Tibial nerve (tissue), 4 donors: ENCODE results near the gene PTPRF.

ENCODE experiments used
- CTCF ChIP-seq, 5 experiments: fragments of 200-600 bp in 3 of 5; fragments of 450-650 bp in 2 of 5; sonication (generic) in 3 of 5; IDR thresholded peaks; one replicate each; pipeline ENCODE4 v1.5.1; 2016 to 2019; ENCODE audit warnings: antibody characterized with exemption in 5 of 5, mild to moderate bottlenecking in 3 of 5, moderate library complexity in 2 of 5
- EP300 ChIP-seq, 2 donors: sonication (generic); formaldehyde crosslinking; IDR thresholded peaks; one replicate each; pipeline ENCODE4 v1.6.1; 2017; ENCODE audit warnings: antibody characterized with exemption in 2 of 2, mild to moderate bottlenecking in 1 of 2
- POLR2A ChIP-seq, 2 donors: fragments of 450-650 bp; IDR thresholded peaks; one replicate each; pipeline ENCODE4 v1.6.1; 2017; ENCODE audit warnings: antibody characterized with exemption in 2 of 2, mild to moderate bottlenecking in 2 of 2, moderate library complexity in 2 of 2

- no peak for TF ChIP-seq CTCF (IDR thresholded peaks at IDR 0.05)
- TF ChIP-seq POLR2A (IDR thresholded peaks at IDR 0.05), result no peak
- TF ChIP-seq EP300 (IDR thresholded peaks at IDR 0.05), result no peak
Measured at GRCh38 chr1:43585557-43585956, 54.9 kb downstream of the PTPRF start.
